HUES48 (cell line): ENCODE results near the gene WDR76.

Experiments used
- H3K27ac ChIP-seq: one replicate; pipeline ENCODE4 v1.7.0; 2013; ENCODE audit warnings: low read depth, low read length, inconsistent platforms
- H3K27me3 ChIP-seq: 2 replicates; pipeline ENCODE4 v1.6.1; 2013; ENCODE audit warnings: mild to moderate bottlenecking, low read length; ENCODE audit not compliant: control insufficient read depth, insufficient read depth
- H3K36me3 ChIP-seq: 2 replicates; pipeline ENCODE4 v1.6.1; 2013; ENCODE audit warnings: low read length; ENCODE audit not compliant: control insufficient read depth, insufficient read depth
- H3K4me1 ChIP-seq: 2 replicates; pipeline ENCODE4 v1.6.1; 2013; ENCODE audit warnings: mild to moderate bottlenecking, low read length; ENCODE audit not compliant: control insufficient read depth, insufficient read depth
- H3K4me3 ChIP-seq: 2 replicates; pipeline ENCODE4 v1.5.1; 2013; ENCODE audit warnings: mild to moderate bottlenecking, low read depth, low read length
- H3K9ac ChIP-seq: 2 replicates; pipeline ENCODE4 v1.6.1; 2013; ENCODE audit warnings: mild to moderate bottlenecking, low read depth, low read length, moderate library complexity
- H3K9me3 ChIP-seq: 2 replicates; pipeline ENCODE4 v1.6.1; 2013; ENCODE audit warnings: low read length; ENCODE audit not compliant: control insufficient read depth, insufficient read depth

The WDR76 gene

GRCh38 chr15:43826508-43827341 is at the start of gene WDR76:
Gene WDR76, plus strand, starts transcription at chr15:43827002. Its CDS starts 31 bp downstream, at chr15:43827033.
- no peaks in the 10 kb centered on the region for H3K4me1 ChIP-seq

GRCh38 chr15:43777267-43777914 is 49.4 kb upstream of the WDR76 start:
- 0 out of 2 replicates have a peak overlapping the region, but pooled peaks have one; percentile 7 for H3K9ac ChIP-seq
- no peaks in the 10 kb centered on the region for H3K27me3 ChIP-seq
- H3K4me3 ChIP-seq, result peak overlapping the region; percentile 86
- no peaks in the 10 kb centered on the region for H3K9me3 ChIP-seq
- peaks cover 20% of the 10 kb centered on the region for H3K36me3 ChIP-seq
- H3K4me1 ChIP-seq, result peaks cover 10% of the 10 kb centered on the region
- peak overlapping the region; percentile 55 for H3K27ac ChIP-seq

More at GRCh38 chr15:43826508-43827341, at the start of gene WDR76:
- H3K4me3 ChIP-seq, result peak within 1 kb of the TSS; percentile 81
- H3K9me3 ChIP-seq, result no peaks in the 10 kb centered on the region
- peak within 1 kb of the TSS; percentile 86 for H3K9ac ChIP-seq
- no peaks in the 10 kb centered on the region; the same call in 1 of the 2 replicates for H3K27me3 ChIP-seq
- peak within 1 kb of the TSS; percentile 53 for H3K27ac ChIP-seq
- H3K36me3 ChIP-seq, result peaks cover 15% of the 10 kb centered on the region; the same call in 1 of the 2 replicates

DNA sequence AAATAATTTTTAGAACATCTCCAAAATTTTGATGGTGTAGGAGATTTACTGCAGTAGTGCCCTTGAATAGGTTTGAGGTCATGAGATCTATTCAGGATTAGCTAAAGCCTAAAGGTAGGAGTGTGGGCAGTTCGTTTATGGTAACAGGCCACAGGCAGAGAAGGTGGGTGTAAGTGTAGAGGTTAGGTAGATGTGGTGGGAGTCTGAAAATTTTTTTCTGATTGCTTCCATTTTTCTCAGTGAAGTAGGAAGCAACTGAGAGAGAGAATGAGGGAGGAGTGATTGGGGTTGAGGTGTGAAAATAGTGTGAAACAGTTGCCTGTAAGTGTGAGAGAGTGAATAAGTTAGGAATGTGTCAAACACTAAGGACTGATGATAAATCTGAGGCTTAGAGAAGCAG is 47.8 kb upstream of the WDR76 start:
- Histone ChIP-seq H3K4me1 (peaks cover 10% of the 10 kb centered on the region), H3K27ac (no peak overlapping the region), H3K36me3 (peaks cover 6% of the 10 kb centered on the region), H3K4me3 (no peak overlapping the region), H3K9ac (no peak overlapping the region), H3K27me3 (no peaks in the 10 kb centered on the region), H3K9me3 (no peaks in the 10 kb centered on the region)

GRCh38 chr15:43789409-43789808 is 37.4 kb upstream of the WDR76 start:
- no peak overlapping the region for H3K27ac ChIP-seq
- no peak overlapping the region for H3K9ac ChIP-seq

DNA sequence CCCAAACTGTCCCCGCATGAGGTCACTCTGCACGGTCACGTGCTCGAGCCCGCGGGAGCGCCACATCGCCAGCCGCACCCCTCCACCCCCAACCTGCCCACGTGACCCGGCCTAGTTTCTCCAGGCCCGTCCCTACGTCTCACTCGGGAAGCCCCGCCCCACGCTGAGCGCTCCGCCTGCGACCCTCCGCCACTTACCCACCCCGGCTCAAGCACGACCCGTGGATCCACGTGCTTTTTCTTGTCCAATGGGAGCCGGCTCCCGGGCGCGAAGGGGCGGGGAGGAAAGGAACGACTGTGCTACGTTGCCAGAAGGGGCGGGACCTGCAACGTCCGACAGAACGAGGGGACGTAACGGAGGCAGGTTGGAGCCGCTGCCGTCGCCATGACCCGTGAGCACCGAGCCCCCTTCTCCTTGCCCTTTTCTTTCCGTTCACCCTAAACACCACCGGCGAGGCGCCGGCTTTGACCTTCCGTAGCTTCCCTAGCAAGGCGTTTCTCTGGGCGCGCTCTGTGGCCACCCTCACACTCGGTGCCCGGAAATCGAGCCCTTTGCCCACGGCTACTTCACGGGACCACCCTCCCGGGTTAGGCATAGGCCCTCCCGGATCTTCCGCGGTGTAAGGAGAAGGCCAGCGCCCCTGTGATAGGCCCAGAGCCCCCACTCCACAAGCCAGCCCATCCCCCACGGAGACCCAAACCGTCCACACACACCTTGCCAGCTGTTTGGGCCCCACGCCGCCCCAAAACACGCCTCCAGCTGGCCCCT is 34.6 kb upstream of the WDR76 start, which contains the start of gene SERF2:
TSS of gene SERF2 (plus strand) at position 328 of the 768 bp plus-strand sequence. CDS start at position 385, 57 bp downstream.
- H3K9me3 ChIP-seq, result no peaks in the 10 kb centered on the region
- H3K9ac ChIP-seq, result peak within 1 kb of the TSS; percentile 90
- peaks cover 40% of the 10 kb centered on the region for H3K36me3 ChIP-seq
- peaks cover 36% of the 10 kb centered on the region for H3K4me1 ChIP-seq
- H3K4me3 ChIP-seq, result peak within 1 kb of the TSS; percentile 81
- H3K27me3 ChIP-seq, result no peaks in the 10 kb centered on the region
- H3K27ac ChIP-seq, result peak within 1 kb of the TSS; percentile 91

More at GRCh38 chr15:43789409-43789808, 37.4 kb upstream of the WDR76 start:
- Histone ChIP-seq H3K4me1 (peaks cover 14% of the 10 kb centered on the region), H3K27me3 (no peaks in the 10 kb centered on the region), H3K4me3 (no peak overlapping the region), H3K9me3 (no peaks in the 10 kb centered on the region), H3K36me3 (peaks cover 13% of the 10 kb centered on the region)

GRCh38 chr15:43792761-43793476 is 33.9 kb upstream of the WDR76 start:
- H3K9ac ChIP-seq, result peak overlapping the region; percentile 90
- H3K9me3 ChIP-seq, result no peaks in the 10 kb centered on the region
- H3K27me3 ChIP-seq, result no peaks in the 10 kb centered on the region
- peaks cover 40% of the 10 kb centered on the region for H3K36me3 ChIP-seq
- peaks cover 36% of the 10 kb centered on the region for H3K4me1 ChIP-seq
- H3K4me3 ChIP-seq, result peak overlapping the region; percentile 81
- H3K27ac ChIP-seq, result peak overlapping the region; percentile 83

DNA sequence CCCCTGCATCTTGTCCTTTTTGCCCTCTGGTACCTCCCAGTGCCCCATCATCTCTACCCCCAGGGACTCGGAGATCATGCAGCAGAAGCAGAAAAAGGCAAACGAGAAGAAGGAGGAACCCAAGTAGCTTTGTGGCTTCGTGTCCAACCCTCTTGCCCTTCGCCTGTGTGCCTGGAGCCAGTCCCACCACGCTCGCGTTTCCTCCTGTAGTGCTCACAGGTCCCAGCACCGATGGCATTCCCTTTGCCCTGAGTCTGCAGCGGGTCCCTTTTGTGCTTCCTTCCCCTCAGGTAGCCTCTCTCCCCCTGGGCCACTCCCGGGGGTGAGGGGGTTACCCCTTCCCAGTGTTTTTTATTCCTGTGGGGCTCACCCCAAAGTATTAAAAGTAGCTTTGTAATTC is 33.2 kb upstream of the WDR76 start:
- Histone ChIP-seq H3K27me3 (no peaks in the 10 kb centered on the region), H3K9me3 (no peaks in the 10 kb centered on the region), H3K9ac (no peak overlapping the region), H3K4me3 (peak overlapping the region; percentile 81), H3K36me3 (peaks cover 40% of the 10 kb centered on the region), H3K27ac (no peak overlapping the region), H3K4me1 (peaks cover 36% of the 10 kb centered on the region)

DNA sequence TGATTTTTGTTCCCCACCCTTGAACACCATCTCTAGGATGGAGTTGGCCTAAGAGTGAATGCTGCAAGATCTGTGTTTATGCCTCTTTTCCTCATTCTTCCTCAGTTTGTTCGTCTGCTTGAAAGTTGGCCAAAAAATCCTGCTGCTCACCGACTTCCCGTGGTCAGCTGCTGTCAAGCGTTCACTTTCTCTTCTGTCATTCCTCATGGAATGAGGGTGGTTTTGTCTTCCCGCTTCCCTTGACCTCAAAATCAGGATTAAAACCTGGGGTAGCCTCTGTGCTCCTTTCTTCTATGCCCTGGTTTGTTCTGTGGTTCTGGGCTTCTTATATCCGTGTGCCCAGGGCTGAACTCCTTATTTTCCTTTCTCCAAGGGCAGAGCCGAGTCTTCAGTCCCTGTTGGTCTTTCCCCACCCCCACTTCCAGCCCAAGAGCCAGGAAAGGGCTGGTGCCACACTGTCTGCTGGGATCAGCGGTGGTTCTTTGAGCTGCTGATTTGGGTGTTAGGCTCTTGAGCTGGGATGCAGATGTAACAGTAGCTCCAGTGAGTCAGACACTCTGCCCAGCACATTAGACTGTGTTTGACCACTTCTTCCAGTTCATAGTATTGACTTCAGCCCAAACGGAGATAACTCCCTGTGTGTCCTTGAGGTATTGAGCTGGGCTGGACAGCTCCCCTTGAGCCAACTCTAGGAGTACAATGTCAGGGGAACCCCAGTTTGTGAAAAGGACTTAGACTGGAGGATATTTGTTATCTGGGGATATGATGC is 32.3 kb upstream of the WDR76 start:
- Histone ChIP-seq H3K9me3 (no peaks in the 10 kb centered on the region), H3K27ac (peak overlapping the region; percentile 61), H3K4me3 (0 out of 2 replicates have a peak overlapping the region, but pooled peaks have one; percentile 15), H3K9ac (no peak overlapping the region), H3K4me1 (peaks cover 36% of the 10 kb centered on the region), H3K36me3 (peaks cover 44% of the 10 kb centered on the region), H3K27me3 (no peaks in the 10 kb centered on the region)

GRCh38 chr15:43795197-43795596 is 31.6 kb upstream of the WDR76 start:
- Histone ChIP-seq H3K9ac (no peak overlapping the region), H3K4me1 (peaks cover 41% of the 10 kb centered on the region), H3K36me3 (peaks cover 51% of the 10 kb centered on the region), H3K9me3 (no peaks in the 10 kb centered on the region), H3K27me3 (no peaks in the 10 kb centered on the region), H3K27ac (peak overlapping the region; percentile 61), H3K4me3 (no peak overlapping the region)
